Heart left ventricle (tissue), 16 donors: ENCODE data around the gene SORL1. TPM values are rescaled to one million over a fixed set of nuclear protein-coding genes. Genes with fewer than 3 reads are reported as not detected.

Experiments used
- ATAC-seq, 4 donors: fragments of 200-7000 bp; cut with Tn5 transposase; one replicate each; pipeline ENCODE4 v1.9.1; 2020 to 2022; ENCODE audit warnings: moderate library complexity in 4 of 4, mild to moderate bottlenecking in 3 of 4, moderate number of reproducible peaks in 1 of 4
- DNase-seq, 5 donors: peaks; one replicate each; pipeline ENCODE4 v3.0.0-alpha.2; 2020
- H3K27ac ChIP-seq, 12 donors: fragments of 200-600 bp; sonication (generic) in 4 of 12; one replicate each; pipeline versions ENCODE4 v1.5.0 to v1.8.0; 2016 to 2022; ENCODE audit warnings: mild to moderate bottlenecking in 2 of 12
- H3K27me3 ChIP-seq, 9 donors: fragments of 200-600 bp; sonication (generic) in 2 of 9; one replicate each; pipeline versions ENCODE4 v1.5.1 to v1.8.0; 2016 to 2022; ENCODE audit warnings: mild to moderate bottlenecking in 3 of 9
- H3K36me3 ChIP-seq, 9 donors: fragments of 200-600 bp; sonication (generic) in 2 of 9; one replicate each; pipeline versions ENCODE4 v1.5.0 to v1.8.0; 2018 to 2022; ENCODE audit warnings: mild to moderate bottlenecking in 2 of 9
- H3K4me1 ChIP-seq, 12 donors: fragments of 200-600 bp; sonication (generic) in 4 of 12; one replicate each; pipeline versions ENCODE4 v1.5.0 to v1.8.0; 2016 to 2022; ENCODE audit warnings: mild to moderate bottlenecking in 3 of 12
- H3K4me3 ChIP-seq, 12 donors: fragments of 200-600 bp; sonication (generic) in 4 of 12; one replicate each; pipeline versions ENCODE4 v1.5.0 to v1.8.0; 2017 to 2022; ENCODE audit warnings: mild to moderate bottlenecking in 9 of 12, moderate library complexity in 4 of 12
- H3K9me3 ChIP-seq, 12 donors: fragments of 200-600 bp; sonication (generic) in 4 of 12; one replicate each; pipeline versions ENCODE4 v1.5.0 to v1.8.0; 2016 to 2022; ENCODE audit warnings: mild to moderate bottlenecking in 1 of 12
- POLR2A ChIP-seq, 2 donors: fragments of 450-650 bp; IDR thresholded peaks; one replicate each; pipeline ENCODE4 v1.6.1; 2017; ENCODE audit warnings: antibody characterized with exemption in 2 of 2, mild to moderate bottlenecking in 2 of 2, moderate library complexity in 2 of 2
- WGBS, 4 donors: extraction: QIAGEN DNeasy Blood & Tissue Kit in 2 of 4; methylation state at CpG; one replicate each; pipeline versions ENCODE4 v1.1.5 to v1.1.7; 2013 to 2018; 5-methylcytosine and 5-hydroxymethylcytosine counted together
- intact Hi-C, 10 donors: fragments of 100-400 bp; cut with DNase I; formaldehyde crosslinking; loops; one replicate each; pipeline versions ENCODE4 v1.11.1 to v1.14.2; 2022
- polyA plus RNA-seq, 2 donors: library from polyadenylated mRNA; stranded (reverse); fragments of 200-250 nt; gene quantifications; one replicate each; pipeline ENCODE4 v1.2.3, GENCODE V29; 2013
- total RNA-seq, 9 donors: library from RNA; depleted of rRNA in 2 of 9; stranded (reverse); fragments of >200 nt in 2 of 9; fragmentation: NEBNext Ultra II Directional in 3 of 9; extraction: Animal tissue kit (Norgen Biotek cat#: 25700) in 3 of 9; gene quantifications; one replicate each; pipeline versions ENCODE4 v1.1.0 to v1.2.4, GENCODE V29; 2016 to 2023
- TF ChIP-seq, protein P1 (sequence below), 12 donors: fragments of 200-600 bp; sonication (generic) in 4 of 12; IDR thresholded peaks; one replicate each; pipeline versions ENCODE4 v1.5.0 to v1.8.0; 2018 to 2022; ENCODE audit warnings: antibody characterized with exemption in 12 of 12, mild to moderate bottlenecking in 5 of 12
- donor health status: ischemic (EF 13 %, LVEDD 7.1; RV severe dilation, severe dysfunction).
- donor health status: healthy with polysubstance abuse.
- donor health status: DM: no; HTN: yes; CAD: no.
- donor health status: DM: no; HTN: no; CAD: no.
- donor health status: ischemic (EF 25% LVEDD 6.9; RV normal size, moderate dysfunction).
- donor health status: ischemic (EF 25% LVEDD 5.7; RV mildly dilated, moderate dysfunction).
- donor health status: healthy.
- donor health status: DM: yes; HTN: yes; CAD: no.
- donor health status: ischemic (EF 35%, LVEDD 5.7; RV mildly dilated, moderate dysfunction).
- donor health status: nonischemic (EF 11% LVEDD 7.7; RV severe dilation, severe dysfunction).
- donor health status: DM: yes; HTN: yes; CAD: no.
- donor health status: PGD.
- donor health status: ischemic (EF 29% LVEDD 5.4; RV normal size, mild dysfunction).
- donor health status: nonischemic (EF 23%, LVEDD 6.1; RV moderate dilation, normal function).

SORL1 gene
- total and polyA plus RNA-seq, 11 donors, result 0.72 to 20.5 (median 5.2) TPM

DNA sequence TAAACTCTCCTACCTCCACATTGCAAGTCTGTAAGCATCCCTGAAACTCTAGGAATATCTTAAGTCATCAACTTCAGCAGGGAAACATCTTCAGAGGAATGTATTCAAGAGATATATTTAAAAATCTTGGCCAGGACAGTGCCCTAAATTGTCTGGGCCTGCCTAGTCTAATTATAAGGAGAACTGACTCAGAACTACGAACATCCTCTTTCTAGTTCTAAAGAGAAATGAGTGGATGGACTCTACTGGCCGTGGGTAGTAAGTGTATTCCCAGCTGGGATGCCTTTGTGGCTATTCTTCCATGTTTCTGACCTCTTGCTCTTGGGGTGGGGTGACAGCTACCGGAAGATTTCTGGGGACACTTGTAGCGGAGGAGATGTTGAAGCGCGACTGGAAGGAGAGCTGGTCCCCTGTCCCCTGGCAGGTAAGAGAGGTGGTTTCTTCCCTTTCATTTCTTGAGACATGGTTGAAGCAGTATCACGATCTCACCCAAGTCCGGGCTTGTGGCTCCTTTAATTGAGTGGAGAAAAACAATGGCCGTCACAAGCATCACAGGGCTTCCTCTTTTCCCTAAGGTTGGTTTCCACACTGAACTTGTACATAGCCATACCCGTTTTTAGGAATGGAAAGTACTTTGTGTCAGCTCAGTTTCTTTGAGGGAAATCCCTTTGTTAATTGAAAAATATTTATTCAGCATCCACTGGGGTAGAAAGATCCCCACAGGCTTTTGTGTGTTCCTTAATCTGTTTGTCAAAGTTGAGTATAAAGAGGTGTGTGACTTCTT, 98.3 kb downstream of the SORL1 start:
- no peak for DNase-seq
- WGBS, 4 donors, result 80 to 88% (median 85%) methylated on average over 10 of the region's 10 CpGs
- intact Hi-C loops, result no loop called here

GRCh38 chr11:121551463-121551862, 99.3 kb downstream of the SORL1 start:
- Histone ChIP-seq H3K9me3 (no peaks in the 10 kb centered on the region), H3K4me1 (no peaks in the 10 kb centered on the region), H3K4me3 (no peak overlapping the region), H3K27me3 (no peaks in the 10 kb centered on the region), H3K27ac (no peak overlapping the region), H3K36me3 (peaks cover 0 to 45% (median 0%) of the 10 kb centered on the region in 9 donors)
- WGBS, 4 donors, result 87 to 90% (median 88%) methylated on average over 5 of the region's 5 CpGs
- ATAC-seq (no peak), DNase-seq (no peak)
- intact Hi-C loops, result no loop called here
- TF ChIP-seq, protein P1, sequence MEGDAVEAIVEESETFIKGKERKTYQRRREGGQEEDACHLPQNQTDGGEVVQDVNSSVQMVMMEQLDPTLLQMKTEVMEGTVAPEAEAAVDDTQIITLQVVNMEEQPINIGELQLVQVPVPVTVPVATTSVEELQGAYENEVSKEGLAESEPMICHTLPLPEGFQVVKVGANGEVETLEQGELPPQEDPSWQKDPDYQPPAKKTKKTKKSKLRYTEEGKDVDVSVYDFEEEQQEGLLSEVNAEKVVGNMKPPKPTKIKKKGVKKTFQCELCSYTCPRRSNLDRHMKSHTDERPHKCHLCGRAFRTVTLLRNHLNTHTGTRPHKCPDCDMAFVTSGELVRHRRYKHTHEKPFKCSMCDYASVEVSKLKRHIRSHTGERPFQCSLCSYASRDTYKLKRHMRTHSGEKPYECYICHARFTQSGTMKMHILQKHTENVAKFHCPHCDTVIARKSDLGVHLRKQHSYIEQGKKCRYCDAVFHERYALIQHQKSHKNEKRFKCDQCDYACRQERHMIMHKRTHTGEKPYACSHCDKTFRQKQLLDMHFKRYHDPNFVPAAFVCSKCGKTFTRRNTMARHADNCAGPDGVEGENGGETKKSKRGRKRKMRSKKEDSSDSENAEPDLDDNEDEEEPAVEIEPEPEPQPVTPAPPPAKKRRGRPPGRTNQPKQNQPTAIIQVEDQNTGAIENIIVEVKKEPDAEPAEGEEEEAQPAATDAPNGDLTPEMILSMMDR (IDR thresholded peaks at IDR 0.05), result no peak
- TF ChIP-seq POLR2A (IDR thresholded peaks at IDR 0.05), result no peak

More for the DNA sequence above, 98.3 kb downstream of the SORL1 start:
- Histone ChIP-seq H3K27ac (no peak overlapping the region), H3K27me3 (no peaks in the 10 kb centered on the region), H3K4me1 (no peaks in the 10 kb centered on the region), H3K9me3 (no peaks in the 10 kb centered on the region), H3K4me3 (no peak overlapping the region), H3K36me3 (peaks cover 0 to 44% (median 0%) of the 10 kb centered on the region in 9 donors)
- TF ChIP-seq, protein P1 (IDR thresholded peaks at IDR 0.05), result no peak
- no peak for TF ChIP-seq POLR2A (IDR thresholded peaks at IDR 0.05)
- no peak for ATAC-seq

GRCh38 chr11:121552154-121552553, 100.0 kb downstream of the SORL1 start:
- no peak for ATAC-seq
- Histone ChIP-seq H3K9me3 (no peaks in the 10 kb centered on the region), H3K27ac (no peak overlapping the region), H3K4me1 (no peaks in the 10 kb centered on the region), H3K36me3 (peaks cover 0 to 45% (median 0%) of the 10 kb centered on the region in 9 donors), H3K4me3 (no peak overlapping the region), H3K27me3 (no peaks in the 10 kb centered on the region)
- intact Hi-C loops, result no loop called here
- 94 to 97% (median 96%) methylated on average over 5 of the region's 5 CpGs for WGBS, 4 donors
- DNase-seq, result no peak
- TF ChIP-seq, protein P1 (IDR thresholded peaks at IDR 0.05), result no peak
- TF ChIP-seq POLR2A (IDR thresholded peaks at IDR 0.05), result no peak

DNA sequence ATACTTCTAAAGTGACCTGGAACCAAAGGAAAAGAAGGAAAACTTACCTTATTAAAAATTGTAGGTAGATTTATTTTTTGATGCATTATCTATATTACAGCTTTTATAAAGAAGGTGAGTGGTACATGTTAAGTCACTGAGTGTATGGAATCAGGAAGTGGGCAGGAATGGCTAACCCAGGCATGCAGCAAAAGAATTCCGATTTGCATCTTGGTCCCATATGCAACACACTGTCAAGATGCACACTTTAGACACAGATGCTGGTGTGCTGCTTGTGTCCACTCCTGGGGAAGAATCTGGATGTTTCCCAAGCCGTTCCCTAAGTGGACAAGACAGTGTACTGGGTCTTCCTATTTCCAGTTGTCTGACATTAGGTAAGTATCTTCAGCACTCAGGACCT, 100.5 kb downstream of the SORL1 start:
- intact Hi-C loops, result no loop called here
- no peak for ATAC-seq
- no peak for DNase-seq
- Histone ChIP-seq H3K4me1 (no peaks in the 10 kb centered on the region), H3K27me3 (no peaks in the 10 kb centered on the region), H3K9me3 (no peaks in the 10 kb centered on the region), H3K4me3 (no peak overlapping the region), H3K27ac (no peak overlapping the region), H3K36me3 (peaks cover 0 to 50% (median 0%) of the 10 kb centered on the region in 9 donors)
- 66 to 93% (median 87%) methylated on average over 2 of the region's 2 CpGs for WGBS, 4 donors
- TF ChIP-seq POLR2A (IDR thresholded peaks at IDR 0.05), result no peak
- TF ChIP-seq, protein P1 (IDR thresholded peaks at IDR 0.05), result no peak
